ENCODE results near the gene TRMT112. TPM values are rescaled to one million over a fixed set of nuclear protein-coding genes. Genes with fewer than 3 reads are reported as not detected.

The TRMT112 gene
- total and polyA plus RNA-seq, 10 of the 15 experiments (the other 5 are each of a cell fraction or from before 2014, with no cell fraction given): 212 to 455 (median 308) TPM

DNA sequence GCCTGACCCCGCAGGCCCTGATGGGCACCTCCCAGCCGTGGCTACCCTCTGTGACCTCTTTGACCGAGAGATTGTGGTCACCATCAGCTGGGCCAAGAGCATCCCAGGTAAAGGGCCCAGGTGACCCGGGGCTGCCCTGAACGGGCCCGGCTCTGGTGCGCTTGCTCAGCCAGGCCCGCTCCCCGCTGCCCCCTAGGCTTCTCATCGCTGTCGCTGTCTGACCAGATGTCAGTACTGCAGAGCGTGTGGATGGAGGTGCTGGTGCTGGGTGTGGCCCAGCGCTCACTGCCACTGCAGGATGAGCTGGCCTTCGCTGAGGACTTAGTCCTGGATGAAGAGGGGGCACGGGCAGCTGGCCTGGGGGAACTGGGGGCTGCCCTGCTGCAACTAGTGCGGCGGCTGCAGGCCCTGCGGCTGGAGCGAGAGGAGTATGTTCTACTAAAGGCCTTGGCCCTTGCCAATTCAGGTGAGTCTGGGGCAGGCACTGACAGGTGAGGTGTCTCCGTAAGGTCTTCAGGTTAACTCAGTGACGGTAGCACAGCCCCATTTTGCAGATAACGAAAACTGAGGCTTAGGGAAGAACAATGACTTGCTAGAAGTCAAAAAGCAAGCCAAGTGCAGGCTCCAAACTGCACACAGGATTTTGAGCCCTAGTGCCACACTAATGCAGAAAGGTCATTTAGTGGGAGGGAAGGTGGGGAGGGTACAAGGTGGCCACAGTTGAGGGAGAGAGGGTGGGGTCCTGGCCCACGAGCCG is 2.4 kb downstream of the TRMT112 start:
- ChIA-PET CTCF (interaction anchor here (5.5 to 5.9 kb wide), 2 partner anchors 21 to 39 kb away, joined by 143 to 228 read pairs; partner anchors contain the start of gene CCDC88B), RAD21 (ENCODE audit: unreplicated experiment) (interaction anchor here (5.6 kb wide), 1 partner anchor 42 kb away, joined by 176 read pairs; the partner anchor contains the start of gene RPS6KA4), SMC1A (ENCODE audit: uncharacterized antibody, unreplicated experiment) (no interaction called here), POLR2A (interaction anchor here (3.2 kb wide), 1 partner anchor 24 kb away, joined by 37 read pairs; the partner anchor contains the start of gene CCDC88B)
- in situ Hi-C loops (cut with MboI) (no loop called here), intact Hi-C loops (cut with micrococcal nuclease; ENCODE audit: unreplicated experiment) (loop anchor here (5.0 kb wide), 1 partner anchor 42 kb away; the partner anchor contains the start of gene RPS6KA4)
- H3K4me2 ChIP-seq (ENCODE audit: control insufficient read depth, insufficient read depth): no peak overlapping the region
- H3K79me2 ChIP-seq (ENCODE audit: control insufficient read depth, insufficient read depth, low read length): peaks cover 28% of the 10 kb centered on the region
- peaks cover 0 to 8% of the 10 kb centered on the region in 2 experiments; a peak in 3 of 4 replicates for H3K36me3 ChIP-seq (ENCODE audit: control insufficient read depth in 2 of 2, insufficient read depth in 2 of 2, low read length in 1 of 2)
- no TSS peak for BruUV-seq (replicated peaks)
- H3K27ac ChIP-seq (ENCODE audit: control insufficient read depth, insufficient read depth): no peak overlapping the region
- no peaks in the 10 kb centered on the region for H4K20me1 ChIP-seq (ENCODE audit: control insufficient read depth, insufficient read depth)
- WGBS (ENCODE audit: insufficient coverage, insufficient replicate concordance, low lambda C conversion rate, missing lambda C conversion rate): 97% methylated on average over 24 of the region's 24 CpGs
- H2AFZ ChIP-seq (ENCODE audit: control insufficient read depth, low read depth, low read length): no peak overlapping the region
- no peaks in the 10 kb centered on the region for H3K27me3 ChIP-seq (replicated peaks in 1 of 2; ENCODE audit: control insufficient read depth in 2 of 2, insufficient read depth in 2 of 2, low read length in 1 of 2)
- no peaks in the 10 kb centered on the region for H3K9me3 ChIP-seq (replicated peaks; ENCODE audit: control insufficient read depth, insufficient read depth, low read length)
- H3K9ac ChIP-seq (ENCODE audit: control insufficient read depth, insufficient read depth, low read length): no peak overlapping the region
- H3K4me1 ChIP-seq (ENCODE audit: control insufficient read depth, insufficient read depth, low read length): peaks cover 9% of the 10 kb centered on the region
- FAIRE-seq (no peak), DNase-seq (ENCODE audit: low read depth, low spot score) (no peak), ATAC-seq (no peak)
- H3K4me3 ChIP-seq: no peak overlapping the region
- TF ChIP-seq, protein P1, sequence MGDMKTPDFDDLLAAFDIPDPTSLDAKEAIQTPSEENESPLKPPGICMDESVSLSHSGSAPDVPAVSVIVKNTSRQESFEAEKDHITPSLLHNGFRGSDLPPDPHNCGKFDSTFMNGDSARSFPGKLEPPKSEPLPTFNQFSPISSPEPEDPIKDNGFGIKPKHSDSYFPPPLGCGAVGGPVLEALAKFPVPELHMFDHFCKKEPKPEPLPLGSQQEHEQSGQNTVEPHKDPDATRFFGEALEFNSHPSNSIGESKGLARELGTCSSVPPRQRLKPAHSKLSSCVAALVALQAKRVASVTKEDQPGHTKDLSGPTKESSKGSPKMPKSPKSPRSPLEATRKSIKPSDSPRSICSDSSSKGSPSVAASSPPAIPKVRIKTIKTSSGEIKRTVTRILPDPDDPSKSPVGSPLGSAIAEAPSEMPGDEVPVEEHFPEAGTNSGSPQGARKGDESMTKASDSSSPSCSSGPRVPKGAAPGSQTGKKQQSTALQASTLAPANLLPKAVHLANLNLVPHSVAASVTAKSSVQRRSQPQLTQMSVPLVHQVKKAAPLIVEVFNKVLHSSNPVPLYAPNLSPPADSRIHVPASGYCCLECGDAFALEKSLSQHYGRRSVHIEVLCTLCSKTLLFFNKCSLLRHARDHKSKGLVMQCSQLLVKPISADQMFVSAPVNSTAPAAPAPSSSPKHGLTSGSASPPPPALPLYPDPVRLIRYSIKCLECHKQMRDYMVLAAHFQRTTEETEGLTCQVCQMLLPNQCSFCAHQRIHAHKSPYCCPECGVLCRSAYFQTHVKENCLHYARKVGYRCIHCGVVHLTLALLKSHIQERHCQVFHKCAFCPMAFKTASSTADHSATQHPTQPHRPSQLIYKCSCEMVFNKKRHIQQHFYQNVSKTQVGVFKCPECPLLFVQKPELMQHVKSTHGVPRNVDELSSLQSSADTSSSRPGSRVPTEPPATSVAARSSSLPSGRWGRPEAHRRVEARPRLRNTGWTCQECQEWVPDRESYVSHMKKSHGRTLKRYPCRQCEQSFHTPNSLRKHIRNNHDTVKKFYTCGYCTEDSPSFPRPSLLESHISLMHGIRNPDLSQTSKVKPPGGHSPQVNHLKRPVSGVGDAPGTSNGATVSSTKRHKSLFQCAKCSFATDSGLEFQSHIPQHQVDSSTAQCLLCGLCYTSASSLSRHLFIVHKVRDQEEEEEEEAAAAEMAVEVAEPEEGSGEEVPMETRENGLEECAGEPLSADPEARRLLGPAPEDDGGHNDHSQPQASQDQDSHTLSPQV (IDR thresholded peaks at IDR 0.05): no peak
- TF ChIP-seq MEF2A (IDR thresholded peaks at IDR 0.05; ENCODE audit: insufficient read depth, low read depth, low read length) (no peak), IKZF2 (IDR thresholded peaks at IDR 0.05) (no peak), BHLHE40 (IDR thresholded peaks at IDR 0.05; ENCODE audit: borderline replicate concordance in 1 of 2, low read depth in 2 of 2, low read length in 1 of 2) (no peak), RBBP5 (conservative IDR thresholded peaks at IDR 0.05) (no peak), NR2F1 (conservative IDR thresholded peaks at IDR 0.05) (no peak), ZNF622 (IDR thresholded peaks at IDR 0.05) (no peak), ZNF274 (IDR thresholded peaks at IDR 0.05; ENCODE audit: insufficient read depth, insufficient read length) (no peak), TARDBP (IDR thresholded peaks at IDR 0.05; ENCODE audit: borderline replicate concordance) (no peak)
- TF ChIP-seq, protein P2, sequence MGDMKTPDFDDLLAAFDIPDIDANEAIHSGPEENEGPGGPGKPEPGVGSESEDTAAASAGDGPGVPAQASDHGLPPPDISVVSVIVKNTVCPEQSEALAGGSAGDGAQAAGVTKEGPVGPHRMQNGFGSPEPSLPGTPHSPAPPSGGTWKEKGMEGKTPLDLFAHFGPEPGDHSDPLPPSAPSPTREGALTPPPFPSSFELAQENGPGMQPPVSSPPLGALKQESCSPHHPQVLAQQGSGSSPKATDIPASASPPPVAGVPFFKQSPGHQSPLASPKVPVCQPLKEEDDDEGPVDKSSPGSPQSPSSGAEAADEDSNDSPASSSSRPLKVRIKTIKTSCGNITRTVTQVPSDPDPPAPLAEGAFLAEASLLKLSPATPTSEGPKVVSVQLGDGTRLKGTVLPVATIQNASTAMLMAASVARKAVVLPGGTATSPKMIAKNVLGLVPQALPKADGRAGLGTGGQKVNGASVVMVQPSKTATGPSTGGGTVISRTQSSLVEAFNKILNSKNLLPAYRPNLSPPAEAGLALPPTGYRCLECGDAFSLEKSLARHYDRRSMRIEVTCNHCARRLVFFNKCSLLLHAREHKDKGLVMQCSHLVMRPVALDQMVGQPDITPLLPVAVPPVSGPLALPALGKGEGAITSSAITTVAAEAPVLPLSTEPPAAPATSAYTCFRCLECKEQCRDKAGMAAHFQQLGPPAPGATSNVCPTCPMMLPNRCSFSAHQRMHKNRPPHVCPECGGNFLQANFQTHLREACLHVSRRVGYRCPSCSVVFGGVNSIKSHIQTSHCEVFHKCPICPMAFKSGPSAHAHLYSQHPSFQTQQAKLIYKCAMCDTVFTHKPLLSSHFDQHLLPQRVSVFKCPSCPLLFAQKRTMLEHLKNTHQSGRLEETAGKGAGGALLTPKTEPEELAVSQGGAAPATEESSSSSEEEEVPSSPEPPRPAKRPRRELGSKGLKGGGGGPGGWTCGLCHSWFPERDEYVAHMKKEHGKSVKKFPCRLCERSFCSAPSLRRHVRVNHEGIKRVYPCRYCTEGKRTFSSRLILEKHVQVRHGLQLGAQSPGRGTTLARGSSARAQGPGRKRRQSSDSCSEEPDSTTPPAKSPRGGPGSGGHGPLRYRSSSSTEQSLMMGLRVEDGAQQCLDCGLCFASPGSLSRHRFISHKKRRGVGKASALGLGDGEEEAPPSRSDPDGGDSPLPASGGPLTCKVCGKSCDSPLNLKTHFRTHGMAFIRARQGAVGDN (IDR thresholded peaks at IDR 0.05): no peak
- TF ChIP-seq, protein P3, sequence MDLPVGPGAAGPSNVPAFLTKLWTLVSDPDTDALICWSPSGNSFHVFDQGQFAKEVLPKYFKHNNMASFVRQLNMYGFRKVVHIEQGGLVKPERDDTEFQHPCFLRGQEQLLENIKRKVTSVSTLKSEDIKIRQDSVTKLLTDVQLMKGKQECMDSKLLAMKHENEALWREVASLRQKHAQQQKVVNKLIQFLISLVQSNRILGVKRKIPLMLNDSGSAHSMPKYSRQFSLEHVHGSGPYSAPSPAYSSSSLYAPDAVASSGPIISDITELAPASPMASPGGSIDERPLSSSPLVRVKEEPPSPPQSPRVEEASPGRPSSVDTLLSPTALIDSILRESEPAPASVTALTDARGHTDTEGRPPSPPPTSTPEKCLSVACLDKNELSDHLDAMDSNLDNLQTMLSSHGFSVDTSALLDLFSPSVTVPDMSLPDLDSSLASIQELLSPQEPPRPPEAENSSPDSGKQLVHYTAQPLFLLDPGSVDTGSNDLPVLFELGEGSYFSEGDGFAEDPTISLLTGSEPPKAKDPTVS (IDR thresholded peaks at IDR 0.05; ENCODE audit: low read depth, low read length): no peak
- TF ChIP-seq, protein P4, sequence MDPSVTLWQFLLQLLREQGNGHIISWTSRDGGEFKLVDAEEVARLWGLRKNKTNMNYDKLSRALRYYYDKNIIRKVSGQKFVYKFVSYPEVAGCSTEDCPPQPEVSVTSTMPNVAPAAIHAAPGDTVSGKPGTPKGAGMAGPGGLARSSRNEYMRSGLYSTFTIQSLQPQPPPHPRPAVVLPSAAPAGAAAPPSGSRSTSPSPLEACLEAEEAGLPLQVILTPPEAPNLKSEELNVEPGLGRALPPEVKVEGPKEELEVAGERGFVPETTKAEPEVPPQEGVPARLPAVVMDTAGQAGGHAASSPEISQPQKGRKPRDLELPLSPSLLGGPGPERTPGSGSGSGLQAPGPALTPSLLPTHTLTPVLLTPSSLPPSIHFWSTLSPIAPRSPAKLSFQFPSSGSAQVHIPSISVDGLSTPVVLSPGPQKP (IDR thresholded peaks at IDR 0.05; ENCODE audit: low read depth, low read length): no peak

All from GM12878 (cell line).